HFF-Myc (cell line): ENCODE measurements around the gene ZNF18.

Source experiments
- DNase-seq: peaks from one replicate; pipeline ENCODE4 v3.0.0-alpha.2; 2011; ENCODE audit warnings: low read depth; ENCODE audit errors: extremely low read depth
- H3K4me3 ChIP-seq: replicated peaks from 2 replicates; pipeline ENCODE4 v1.5.1; 2011; ENCODE audit warnings: low read depth, mild to moderate bottlenecking, control low read depth, low read length
- CTCF ChIP-seq: IDR thresholded peaks from 2 replicates; pipeline ENCODE4 v1.5.1; 2012; ENCODE audit warnings: mild to moderate bottlenecking, low read depth, low read length, control low read depth; ENCODE audit errors: missing control alignments

Gene ZNF18

GRCh38 chr17:12020642-12021622, 23.7 kb upstream of the ZNF18 start, which contains the start of gene MAP2K4:
MAP2K4 (plus strand) TSS chr17:12020877; CDS start chr17:12020887, 10 bp downstream.
- no peak for DNase-seq
- TF ChIP-seq CTCF, result no peak
- peak within 1 kb of the TSS; percentile 59 for H3K4me3 ChIP-seq

GRCh38 chr17:12007466-12007865, 10.2 kb upstream of the ZNF18 start:
- DNase-seq, result no peak
- no peak for TF ChIP-seq CTCF
- no peak overlapping the region for H3K4me3 ChIP-seq

DNA sequence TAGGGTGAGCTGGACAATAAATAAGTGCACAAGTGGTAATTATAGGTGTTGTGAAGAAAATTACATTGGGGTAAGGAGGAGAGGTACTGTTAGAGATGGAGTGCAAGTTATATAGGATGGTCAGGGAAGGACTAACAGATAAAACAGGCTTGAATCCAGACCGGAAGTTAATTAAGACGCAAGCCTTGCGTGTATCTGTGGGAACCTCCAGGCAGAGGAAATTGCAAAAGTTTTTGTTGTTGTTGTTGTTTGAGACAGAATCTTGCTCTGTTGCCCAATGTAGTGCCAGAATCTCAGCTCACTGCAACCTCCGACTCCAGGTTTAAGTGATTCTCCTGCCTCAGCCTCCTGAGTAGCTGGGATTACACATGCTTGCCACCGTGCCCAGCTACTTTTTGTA, 2.4 kb upstream of the ZNF18 start:
- no peak for TF ChIP-seq CTCF

DNA sequence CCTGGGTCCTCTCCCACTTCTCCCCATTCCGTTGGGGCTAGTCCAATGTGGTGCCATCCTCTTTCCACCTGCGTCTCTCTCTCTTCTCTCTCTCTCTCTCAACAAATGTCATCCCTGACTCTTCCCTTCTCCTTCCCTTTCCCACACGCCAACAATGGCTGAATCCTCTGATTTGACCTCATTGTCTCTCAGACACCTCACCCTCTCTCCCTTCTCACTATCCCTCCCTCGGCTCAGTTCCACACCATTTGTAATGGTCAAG, 628 bp upstream of the ZNF18 start:
- peak overlapping the region; percentile 91 for H3K4me3 ChIP-seq
- DNase-seq, result no peak
- TF ChIP-seq CTCF, result no peak

More for the DNA sequence above, 2.4 kb upstream of the ZNF18 start:
- no peak overlapping the region for H3K4me3 ChIP-seq
- no peak for DNase-seq

- TF ChIP-seq CTCF, result no peak
- DNase-seq, result peak; percentile 5
- H3K4me3 ChIP-seq, result peak overlapping the region; percentile 91
These were observed 541 bp downstream of the ZNF18 start for GRCh38 chr17:11996722-11997146.

- no peak overlapping the region for H3K4me3 ChIP-seq
- TF ChIP-seq CTCF, result no peak
- DNase-seq, result no peak
These were observed 5.8 kb downstream of the ZNF18 start for GRCh38 chr17:11991461-11991860.
